Caco-2 (cell line): ENCODE results near the gene AMN1. TPM values are rescaled to one million over a fixed set of nuclear protein-coding genes. Genes with fewer than 3 reads are reported as not detected.
"Not testable (repeated sequence)": the region's sequence is repeated elsewhere in the genome, so short reads cannot be mapped to it uniquely, and the experiment has no call there.

Experiments
- BruUV-seq: library from RNA; stranded (reverse); fragments of 400-500 nt; replicated peaks from 2 replicates; lab custom pipeline; 2021; lab: Mats Ljungman, UMichigan
- CTCF ChIA-PET: fragments of 300-600 bp; sonication (Branson Sonifier 250); formaldehyde crosslinking; loops from one replicate; lab custom pipeline; 2022; ENCODE audit warnings: antibody characterized with exemption; lab: Charles Lee
- POLR2A ChIA-PET: fragments of 300-600 bp; sonication (Branson Sonifier 250); formaldehyde crosslinking; loops from one replicate; lab custom pipeline; 2022; ENCODE audit warnings: antibody characterized with exemption; lab: Charles Lee
- DNase-seq, 2 experiments: peaks; one replicate each; pipeline versions ENCODE4 v3.0.0 to v3.0.0-alpha.2; 2020 to 2022
- H3K27me3 ChIP-seq: replicated peaks from 2 replicates; pipeline ENCODE4 v1.6.0; 2011; ENCODE audit warnings: low read length; ENCODE audit not compliant: control insufficient read depth, insufficient read depth
- H3K36me3 ChIP-seq: 2 replicates; pipeline ENCODE4 v1.5.1; 2011; ENCODE audit warnings: low read length; ENCODE audit not compliant: control insufficient read depth, insufficient read depth
- H3K4me1 ChIP-seq: fragments of 250-450 bp; sonication (Bioruptor Pico); 2 replicates; pipeline ENCODE4 v1.5.1; 2020; ENCODE audit warnings: mild to moderate bottlenecking
- H3K4me3 ChIP-seq: 2 replicates; pipeline ENCODE4 v1.5.1; 2011; ENCODE audit warnings: low read depth, mild to moderate bottlenecking, control low read depth, low read length
- H3K9me3 ChIP-seq: fragments of 250-450 bp; sonication (Bioruptor Pico); 2 replicates; pipeline ENCODE4 v1.5.1; 2020; ENCODE audit warnings: mild to moderate bottlenecking, moderate library complexity
- H3K27ac Mint-ChIP-seq: one replicate; pipeline ENCODE4 v1.8.0; 2022; ENCODE audit warnings: mixed read lengths; ENCODE audit not compliant: unreplicated experiment
- H3K27me3 Mint-ChIP-seq: one replicate; pipeline ENCODE4 v1.8.0; 2022; ENCODE audit warnings: mixed read lengths; ENCODE audit not compliant: insufficient read depth, unreplicated experiment
- H3K36me3 Mint-ChIP-seq: one replicate; pipeline ENCODE4 v1.8.0; 2022; ENCODE audit warnings: mild to moderate bottlenecking, mixed read lengths; ENCODE audit not compliant: insufficient read depth, unreplicated experiment
- H3K4me1 Mint-ChIP-seq: one replicate; pipeline ENCODE4 v1.8.0; 2022; ENCODE audit warnings: low read depth, mixed read lengths; ENCODE audit not compliant: unreplicated experiment
- H3K4me3 Mint-ChIP-seq: one replicate; pipeline ENCODE4 v1.8.0; 2022; ENCODE audit warnings: mild to moderate bottlenecking, moderate library complexity, mixed read lengths; ENCODE audit not compliant: unreplicated experiment
- H3K9me3 Mint-ChIP-seq: one replicate; pipeline ENCODE4 v1.8.0; 2022; ENCODE audit warnings: mixed read lengths; ENCODE audit not compliant: unreplicated experiment
- CTCF ChIP-seq, 2 experiments: fragments of 200-600 bp in 1 of 2; IDR thresholded peaks; 1 replicate in 1 of 2; 2 replicates in 1 of 2; pipeline versions ENCODE4 v1.5.1 to v1.8.0; 2011 to 2022; ENCODE audit warnings: antibody characterized with exemption in 1 of 2, control low read depth in 1 of 2, inconsistent platforms in 1 of 2, low read depth in 1 of 2, low read length in 1 of 2, mild to moderate bottlenecking in 1 of 2, moderate library complexity in 1 of 2; ENCODE audit not compliant: insufficient read depth in 1 of 2, severe bottlenecking in 1 of 2, unreplicated experiment in 1 of 2
- intact Hi-C: fragments of 100-400 bp; cut with micrococcal nuclease; formaldehyde crosslinking; loops from one replicate; pipeline ENCODE4 v1.10.0; 2022; ENCODE audit not compliant: unreplicated experiment
- total RNA-seq: library from RNA; stranded (reverse); gene quantifications from 2 replicates; pipeline ENCODE4 v1.2.3, GENCODE V29; 2022

AMN1 gene
- total RNA-seq, 1 experiment from 2014 or later = 6.2 TPM

GRCh38 chr12:31768046-31768445 is 39.2 kb upstream of the AMN1 start:
- no peaks in the 10 kb centered on the region for H3K27me3 Mint-ChIP-seq

GRCh38 chr12:31765931-31766330 is 37.1 kb upstream of the AMN1 start:
- Histone ChIP-seq H3K36me3 (no peaks in the 10 kb centered on the region), H3K27me3 (no peaks in the 10 kb centered on the region), H3K4me1 (no peaks in the 10 kb centered on the region), H3K4me3 (no peak overlapping the region), H3K9me3 (peaks cover 23% of the 10 kb centered on the region)
- intact Hi-C loops = no loop called here
- H3K4me1 Mint-ChIP-seq = no peaks in the 10 kb centered on the region
- H3K4me3 Mint-ChIP-seq = no peak overlapping the region
- POLR2A ChIA-PET = no interaction called here
- no peak for DNase-seq
- H3K27ac Mint-ChIP-seq = no peak overlapping the region
- TF ChIP-seq CTCF (IDR thresholded peaks at IDR 0.05; ENCODE audit: insufficient read depth in 1 of 2, low read depth in 1 of 2, low read length in 1 of 2, severe bottlenecking in 1 of 2, unreplicated experiment in 1 of 2) = no peak
- peaks cover 22% of the 10 kb centered on the region for H3K9me3 Mint-ChIP-seq
- H3K27me3 Mint-ChIP-seq = no peaks in the 10 kb centered on the region
- CTCF ChIA-PET = no interaction called here
- BruUV-seq = no TSS peak
- H3K36me3 Mint-ChIP-seq = peaks cover 4% of the 10 kb centered on the region

More at GRCh38 chr12:31768046-31768445, 39.2 kb upstream of the AMN1 start:
- H3K9me3 Mint-ChIP-seq = peaks cover 32% of the 10 kb centered on the region
- intact Hi-C loops = no loop called here
- H3K4me1 Mint-ChIP-seq = peaks cover 11% of the 10 kb centered on the region
- POLR2A ChIA-PET = no interaction called here
- Histone ChIP-seq H3K4me1 (peaks cover 11% of the 10 kb centered on the region), H3K9me3 (peaks cover 20% of the 10 kb centered on the region), H3K4me3 (no peak overlapping the region), H3K36me3 (no peaks in the 10 kb centered on the region), H3K27me3 (no peaks in the 10 kb centered on the region)
- no peak for TF ChIP-seq CTCF (IDR thresholded peaks at IDR 0.05; ENCODE audit: insufficient read depth in 1 of 2, low read depth in 1 of 2, low read length in 1 of 2, severe bottlenecking in 1 of 2, unreplicated experiment in 1 of 2)
- no peak overlapping the region for H3K4me3 Mint-ChIP-seq
- H3K36me3 Mint-ChIP-seq = peaks cover 13% of the 10 kb centered on the region
- BruUV-seq = no TSS peak
- CTCF ChIA-PET = no interaction called here
- DNase-seq = no peak
- no peak overlapping the region for H3K27ac Mint-ChIP-seq

- ChIA-PET CTCF (interaction anchor here (0.7 kb wide), 1 partner anchor 18 kb away, joined by 5 read pairs; no protein-coding TSS in a partner anchor), POLR2A (no interaction called here)
- H3K4me3 ChIP-seq = no peak overlapping the region
- intact Hi-C loops = no loop called here
- H3K9me3 Mint-ChIP-seq = peaks cover 17% of the 10 kb centered on the region
- H3K27me3 ChIP-seq = no peaks in the 10 kb centered on the region
- H3K4me3 Mint-ChIP-seq = no peak overlapping the region
- H3K36me3 Mint-ChIP-seq = peaks cover 6% of the 10 kb centered on the region
- no peaks in the 10 kb centered on the region for H3K27me3 Mint-ChIP-seq
- H3K4me1 ChIP-seq = peaks cover 12% of the 10 kb centered on the region
- BruUV-seq = no TSS peak
- H3K36me3 ChIP-seq = no peaks in the 10 kb centered on the region
- DNase-seq = no peak
- peaks cover 17% of the 10 kb centered on the region for H3K9me3 ChIP-seq
- no peak for TF ChIP-seq CTCF (IDR thresholded peaks at IDR 0.05; ENCODE audit: insufficient read depth in 1 of 2, low read depth in 1 of 2, low read length in 1 of 2, severe bottlenecking in 1 of 2, unreplicated experiment in 1 of 2)
- peaks cover 14% of the 10 kb centered on the region for H3K4me1 Mint-ChIP-seq
- H3K27ac Mint-ChIP-seq = peak overlapping the region; percentile 1
Measured at GRCh38 chr12:31759632-31760459, 31.0 kb upstream of the AMN1 start.

- H3K4me3 ChIP-seq, H3K27me3 ChIP-seq, H3K4me3 Mint-ChIP-seq, H3K27me3 Mint-ChIP-seq, H3K36me3 Mint-ChIP-seq, CTCF ChIA-PET, BruUV-seq, DNase-seq, POLR2A ChIA-PET, intact Hi-C loops, H3K36me3 ChIP-seq: not testable (repeated sequence)
- Mint-ChIP-seq H3K4me1 (peaks cover 14% of the 10 kb centered on the region), H3K27ac (peak overlapping the region; percentile 61), H3K9me3 (peaks cover 30% of the 10 kb centered on the region)
- Histone ChIP-seq H3K9me3 (peaks cover 17% of the 10 kb centered on the region), H3K4me1 (peaks cover 12% of the 10 kb centered on the region)
Measured at GRCh38 chr12:31758297-31758696, 29.5 kb upstream of the AMN1 start.
